ENCODE measurements around the gene SP3. TPM values are rescaled to one million over a fixed set of nuclear protein-coding genes. Genes with fewer than 3 reads are reported as not detected.

The SP3 gene
- total and polyA plus RNA-seq, 2 of the 8 experiments (the other 6 are each of a cell fraction or from before 2014, with no cell fraction given), result 31.0 to 92.1 TPM

DNA sequence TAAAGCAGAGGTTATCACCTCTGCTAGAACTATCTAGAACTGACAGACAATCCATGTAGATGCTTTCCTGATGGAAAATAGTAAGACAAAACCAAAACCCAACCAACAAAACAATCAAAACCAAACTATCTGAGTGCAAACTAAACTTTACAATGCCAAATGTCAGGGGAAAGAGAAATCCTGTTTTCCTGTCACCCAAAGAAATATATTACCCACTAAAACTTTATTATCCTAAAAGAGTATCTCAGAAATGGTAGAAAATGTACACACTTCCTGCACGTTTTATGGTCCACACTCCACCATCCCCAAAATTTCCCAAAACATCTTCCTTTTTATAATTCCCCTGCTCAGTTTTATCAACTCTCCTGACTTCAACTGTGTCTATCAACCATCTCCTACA is 29.9 kb downstream of the SP3 start (continued):
- TF ChIP-seq NRF1 (IDR thresholded peaks at IDR 0.05; ENCODE audit: low read depth, low read length) (no peak), CHD2 (IDR thresholded peaks at IDR 0.05; ENCODE audit: low read length) (no peak), CBX5 (IDR thresholded peaks at IDR 0.05; ENCODE audit: low read depth, low read length) (no peak)

All from H1 (cell line).